HG02973 (cell line): ENCODE data around the gene STOM.

Source experiments
- ATAC-seq: cut with Tn5 transposase; IDR thresholded peaks from one replicate; pipeline ENCODE4 v1.9.1; 2021; ENCODE audit warnings: moderate library complexity; ENCODE audit not compliant: unreplicated experiment

STOM gene

GRCh38 chr9:121323449-121324151, 46.5 kb downstream of the STOM start:
- ATAC-seq: no peak

- ATAC-seq: no peak
Measured at GRCh38 chr9:121322737-121323448, 47.2 kb downstream of the STOM start.

- ATAC-seq: no peak
Measured at GRCh38 chr9:121322037-121322736, 47.9 kb downstream of the STOM start.

GRCh38 chr9:121321016-121321503, 49.0 kb downstream of the STOM start:
- no peak for ATAC-seq

- no peak for ATAC-seq
Measured at GRCh38 chr9:121319383-121319780, 50.7 kb downstream of the STOM start.

GRCh38 chr9:121318631-121319382, 51.2 kb downstream of the STOM start:
- ATAC-seq: no peak

- no peak for ATAC-seq
Measured at GRCh38 chr9:121317737-121318630, 52.1 kb downstream of the STOM start.

GRCh38 chr9:121316852-121317373, 53.1 kb downstream of the STOM start:
- ATAC-seq: no peak

- ATAC-seq: no peak
Measured at GRCh38 chr9:121316378-121316777, 53.7 kb downstream of the STOM start.

- ATAC-seq: no peak
Measured at GRCh38 chr9:121313458-121314152, 56.4 kb downstream of the STOM start.

GRCh38 chr9:121312169-121312568, 57.9 kb downstream of the STOM start:
- ATAC-seq: no peak

- no peak for ATAC-seq
Measured at GRCh38 chr9:121310571-121310970, 59.5 kb downstream of the STOM start.

GRCh38 chr9:121309833-121310425, 60.1 kb downstream of the STOM start:
- ATAC-seq: no peak

- no peak for ATAC-seq
Measured at GRCh38 chr9:121309171-121309570, 60.9 kb downstream of the STOM start.

GRCh38 chr9:121308765-121309164, 61.3 kb downstream of the STOM start:
- ATAC-seq: no peak

- no peak for ATAC-seq
Measured at GRCh38 chr9:121307976-121308375, 62.1 kb downstream of the STOM start.

- ATAC-seq: no peak
Measured at GRCh38 chr9:121305269-121305994, 64.6 kb downstream of the STOM start.

- no peak for ATAC-seq
Measured at GRCh38 chr9:121304707-121305106, 65.3 kb downstream of the STOM start.
